GM13977 (cell line): Measurements from ENCODE around the gene GGCX.

Experiments
- DNase-seq: peaks from one replicate; pipeline ENCODE4 v3.0.0; 2012; ENCODE audit warnings: low spot score
- in situ Hi-C: fragments of 300-500 bp; cut with MboI; formaldehyde crosslinking; loops from one replicate; pipeline ENCODE4 v1.12.0; 2022; ENCODE audit warnings: low sequenced_read_pairs, low pct_unique_long_range_greater_than_20kb, mixed read lengths, inconsistent platforms; ENCODE audit not compliant: unreplicated experiment
- TF ChIP-seq, protein P1 (sequence below): IDR thresholded peaks from 2 replicates; pipeline ENCODE4 v1.5.1; 2012; ENCODE audit warnings: mild to moderate bottlenecking, control low read depth; ENCODE audit not compliant: insufficient read depth; ENCODE audit errors: extremely low read depth, missing control alignments

GGCX gene

DNA sequence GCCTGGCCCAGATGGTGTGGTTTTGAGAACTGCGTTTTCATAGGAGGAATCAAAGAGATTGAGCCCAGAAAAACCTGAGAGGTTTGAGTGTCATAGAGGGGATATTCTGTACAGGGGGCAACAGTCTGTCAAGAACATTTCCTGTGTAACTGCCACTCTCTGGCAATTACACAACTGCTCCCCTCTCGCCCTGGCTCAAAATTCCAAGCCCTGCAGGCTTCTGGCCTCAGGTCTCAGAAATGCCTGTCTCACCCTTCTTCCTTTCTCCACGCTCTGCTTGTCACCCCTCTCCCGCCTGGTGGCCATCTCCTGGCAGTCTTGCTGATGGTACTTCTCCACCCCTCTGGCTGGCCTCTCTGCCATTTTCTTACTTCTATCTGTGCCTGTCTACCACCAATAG is 26.9 kb upstream of the GGCX start:
- no peak for DNase-seq
- in situ Hi-C loops = no loop called here
- TF ChIP-seq, protein P1, sequence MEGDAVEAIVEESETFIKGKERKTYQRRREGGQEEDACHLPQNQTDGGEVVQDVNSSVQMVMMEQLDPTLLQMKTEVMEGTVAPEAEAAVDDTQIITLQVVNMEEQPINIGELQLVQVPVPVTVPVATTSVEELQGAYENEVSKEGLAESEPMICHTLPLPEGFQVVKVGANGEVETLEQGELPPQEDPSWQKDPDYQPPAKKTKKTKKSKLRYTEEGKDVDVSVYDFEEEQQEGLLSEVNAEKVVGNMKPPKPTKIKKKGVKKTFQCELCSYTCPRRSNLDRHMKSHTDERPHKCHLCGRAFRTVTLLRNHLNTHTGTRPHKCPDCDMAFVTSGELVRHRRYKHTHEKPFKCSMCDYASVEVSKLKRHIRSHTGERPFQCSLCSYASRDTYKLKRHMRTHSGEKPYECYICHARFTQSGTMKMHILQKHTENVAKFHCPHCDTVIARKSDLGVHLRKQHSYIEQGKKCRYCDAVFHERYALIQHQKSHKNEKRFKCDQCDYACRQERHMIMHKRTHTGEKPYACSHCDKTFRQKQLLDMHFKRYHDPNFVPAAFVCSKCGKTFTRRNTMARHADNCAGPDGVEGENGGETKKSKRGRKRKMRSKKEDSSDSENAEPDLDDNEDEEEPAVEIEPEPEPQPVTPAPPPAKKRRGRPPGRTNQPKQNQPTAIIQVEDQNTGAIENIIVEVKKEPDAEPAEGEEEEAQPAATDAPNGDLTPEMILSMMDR = no peak

GRCh38 chr2:85585781-85586105 is 24.4 kb upstream of the GGCX start:
- in situ Hi-C loops = no loop called here
- no peak for DNase-seq
- TF ChIP-seq, protein P1 = no peak

DNA sequence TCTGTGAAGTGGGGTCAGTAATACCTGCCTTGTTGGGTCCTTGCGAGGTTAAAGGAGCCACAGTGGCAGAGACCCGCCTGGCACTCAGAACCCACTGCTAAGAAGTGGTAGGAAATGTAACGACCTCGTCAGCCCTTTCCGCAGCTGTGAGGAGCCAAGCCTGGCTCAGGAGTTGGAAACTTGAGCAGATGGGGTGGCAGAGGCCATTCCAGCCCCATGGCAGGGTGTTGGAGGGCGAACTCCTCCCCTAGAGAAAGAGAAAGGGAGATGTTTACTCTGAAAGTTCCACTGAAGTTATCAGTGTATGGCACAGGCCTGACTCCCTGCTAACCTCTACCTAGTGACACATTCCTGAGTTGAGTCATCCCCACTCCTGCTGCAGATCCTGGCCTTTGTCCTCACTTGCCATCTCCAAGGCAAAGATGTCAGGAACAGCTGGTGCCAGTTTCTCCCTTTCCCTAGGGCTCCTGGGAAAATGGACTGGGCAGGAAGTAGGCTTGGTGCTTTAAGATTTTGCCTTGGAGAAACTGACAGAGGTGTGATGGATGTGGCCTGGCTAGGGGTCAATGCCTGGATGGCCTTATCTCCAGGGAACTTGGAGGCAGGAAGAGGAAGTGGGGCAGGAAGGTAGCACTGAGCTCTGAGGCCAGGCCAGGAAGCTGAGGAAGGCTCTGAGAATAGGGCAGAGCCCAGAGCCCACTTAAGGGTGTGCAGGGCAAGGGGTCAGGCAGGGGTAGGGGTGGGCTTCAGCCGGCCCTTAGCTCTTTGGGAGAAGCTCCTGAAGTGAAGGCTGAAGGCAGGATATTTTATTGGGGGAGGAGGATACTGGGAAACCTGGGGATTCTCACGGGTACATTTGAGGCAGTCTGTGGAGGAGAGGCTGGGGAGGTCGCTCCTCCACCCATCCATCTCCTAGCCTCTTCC is 23.8 kb upstream of the GGCX start:
- TF ChIP-seq, protein P1 = no peak
- in situ Hi-C loops = no loop called here
- peak; percentile 56 for DNase-seq

DNA sequence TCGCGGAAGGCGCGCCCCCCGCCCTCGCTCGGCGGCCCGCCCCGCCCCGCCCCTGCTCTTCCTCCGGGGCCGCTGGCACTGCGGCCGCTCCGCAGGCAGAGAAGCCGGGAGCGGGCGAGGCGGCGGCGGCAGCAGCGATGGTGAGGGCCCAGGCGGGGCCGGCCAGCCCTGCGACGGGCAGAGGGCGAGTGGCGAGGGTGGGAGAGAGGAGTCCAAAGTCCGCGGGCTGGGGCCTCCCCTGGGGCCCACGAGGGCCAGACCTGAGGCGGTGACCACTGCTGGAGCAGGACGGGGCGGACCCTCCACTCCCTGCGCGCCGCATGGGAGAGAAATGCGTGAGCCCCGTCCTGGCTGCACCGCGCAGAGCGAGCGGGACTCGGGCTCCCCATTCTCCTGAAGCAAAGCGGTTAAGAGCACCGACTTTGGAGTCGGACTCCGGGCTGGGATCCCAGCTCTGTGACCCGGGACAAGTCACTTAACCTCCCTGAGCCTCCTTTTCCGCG is 23.1 kb upstream of the GGCX start, which contains the start of gene VAMP5:
Gene VAMP5, plus strand, starts transcription at position 78 of the 503 bp plus-strand sequence. Its CDS starts 60 bp downstream, at position 138.
- in situ Hi-C loops = no loop called here

GRCh38 chr2:85583667-85584353 is 22.5 kb upstream of the GGCX start:
- in situ Hi-C loops = no loop called here
- DNase-seq = peak; percentile 88
- TF ChIP-seq, protein P1 = peak; percentile 10

More for the DNA sequence above, 23.1 kb upstream of the GGCX start, which contains the start of gene VAMP5:
- DNase-seq = no peak
- TF ChIP-seq, protein P1 = no peak

- in situ Hi-C loops = no loop called here
- TF ChIP-seq, protein P1 = no peak
- no peak for DNase-seq
Measured at GRCh38 chr2:85582492-85582891, 21.2 kb upstream of the GGCX start.
